ENCODE results near the gene COL23A1. TPM values are rescaled to one million over a fixed set of nuclear protein-coding genes. Genes with fewer than 3 reads are reported as not detected.
"Not testable (repeated sequence)": the region's sequence is repeated elsewhere in the genome, so short reads cannot be mapped to it uniquely, and the experiment has no call there.

Gene COL23A1
- polyA plus RNA-seq, 4 donors, result 5.8 to 13.4 (median 7.7) TPM

DNA sequence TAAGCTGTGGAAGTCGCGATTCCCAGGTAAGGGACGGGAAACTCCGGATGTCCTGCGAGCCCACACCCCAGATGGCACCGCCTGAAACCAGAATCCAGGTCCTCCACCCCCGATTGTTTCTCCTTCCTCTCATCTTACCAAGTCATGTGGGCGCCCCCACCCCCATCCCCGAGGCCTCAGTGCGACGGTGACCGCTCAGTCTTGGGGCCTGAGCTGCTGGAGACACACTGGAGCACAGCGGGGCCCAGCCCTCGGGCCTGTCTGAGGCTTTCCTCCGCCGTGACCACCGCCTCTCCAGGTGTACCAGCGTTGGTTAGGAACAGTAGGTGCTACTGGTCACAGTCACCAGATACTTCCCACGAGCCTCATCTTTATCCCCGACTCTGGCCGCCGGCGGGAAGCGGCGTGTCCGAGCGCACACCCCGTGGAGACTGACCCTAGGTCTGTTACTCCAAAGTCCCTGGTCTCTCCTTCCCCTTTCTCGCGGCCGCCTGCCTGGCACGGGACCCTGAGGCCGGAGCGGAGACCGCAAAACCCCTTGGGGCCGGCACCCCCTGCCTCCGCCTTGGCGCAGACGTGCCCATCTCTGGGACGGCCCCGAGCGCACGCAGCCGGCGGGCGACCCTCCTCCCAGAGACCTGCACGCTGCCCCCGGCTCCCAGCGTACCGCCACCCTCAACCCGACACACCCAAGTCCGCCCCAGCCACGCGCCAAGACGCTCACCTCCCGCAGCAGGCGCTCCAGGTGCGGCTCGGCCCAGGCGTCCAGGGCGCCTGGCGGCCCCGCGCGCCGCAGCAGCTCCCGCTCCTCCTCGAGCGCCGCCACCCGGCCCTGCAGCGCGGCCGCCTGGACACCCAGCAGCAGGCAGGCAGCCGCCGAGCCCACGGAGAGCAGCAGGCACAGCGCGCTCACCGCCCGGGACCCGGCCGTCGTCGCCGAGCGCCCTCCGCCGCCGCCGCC is 733 bp downstream of the COL23A1 start:
- DNase-seq (ENCODE audit: low read depth in 4 of 4, low spot score in 3 of 4), result no peak

GRCh38 chr5:178588769-178589168 is 1.4 kb downstream of the COL23A1 start:
- no peak for DNase-seq (ENCODE audit: low read depth in 4 of 4, low spot score in 3 of 4)

- no peak for DNase-seq (ENCODE audit: low read depth in 4 of 4, low spot score in 3 of 4)
Measured at GRCh38 chr5:178587763-178588611, 2.2 kb downstream of the COL23A1 start.

- no peak for DNase-seq (ENCODE audit: low read depth in 4 of 4, low spot score in 3 of 4)
Measured at GRCh38 chr5:178586396-178586795, 3.8 kb downstream of the COL23A1 start.

DNA sequence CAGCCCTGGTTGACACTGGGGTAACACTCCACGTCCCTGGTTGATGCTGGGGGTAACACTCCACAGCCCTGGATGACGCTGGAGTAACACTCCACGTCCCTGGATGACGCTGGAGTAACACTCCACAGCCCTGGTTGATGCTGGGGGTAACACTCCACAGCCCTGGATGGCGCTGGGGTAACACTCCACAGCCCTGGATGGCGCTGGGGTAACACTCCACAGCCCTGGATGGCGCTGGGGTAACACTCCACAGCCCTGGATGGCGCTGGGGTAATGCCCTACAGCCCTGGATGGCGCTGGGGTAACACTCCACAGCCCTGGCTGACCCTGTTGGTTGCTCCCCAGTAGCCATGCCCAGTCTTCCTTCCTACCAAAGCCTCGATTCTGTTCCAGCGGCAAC is 4.8 kb downstream of the COL23A1 start:
- DNase-seq (ENCODE audit: low read depth in 4 of 4, low spot score in 3 of 4), result not testable (repeated sequence)

GRCh38 chr5:178583279-178583678 is 6.9 kb downstream of the COL23A1 start:
- DNase-seq (ENCODE audit: low read depth in 4 of 4, low spot score in 3 of 4), result no peak

DNA sequence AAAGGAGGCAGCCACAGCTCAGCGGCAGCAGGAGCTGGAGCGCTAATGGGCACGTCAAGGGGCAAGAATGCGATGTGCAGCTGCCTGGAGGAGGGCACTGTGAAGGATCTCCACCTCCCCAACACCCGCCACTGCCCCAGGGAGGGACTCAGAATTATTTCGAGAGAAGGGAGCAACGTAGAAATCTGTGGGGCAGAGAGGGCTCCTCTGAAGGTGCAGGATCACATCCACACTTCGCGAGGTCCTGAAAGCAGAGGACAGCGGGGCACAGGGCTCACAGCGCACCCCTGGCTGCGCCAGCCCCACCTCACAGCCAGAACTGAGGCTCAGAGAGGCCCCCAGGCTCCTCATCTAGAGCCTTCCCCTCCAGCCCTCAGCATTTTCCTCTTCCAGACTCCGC is 7.9 kb downstream of the COL23A1 start:
- DNase-seq (ENCODE audit: low read depth in 4 of 4, low spot score in 3 of 4), result no peak

DNA sequence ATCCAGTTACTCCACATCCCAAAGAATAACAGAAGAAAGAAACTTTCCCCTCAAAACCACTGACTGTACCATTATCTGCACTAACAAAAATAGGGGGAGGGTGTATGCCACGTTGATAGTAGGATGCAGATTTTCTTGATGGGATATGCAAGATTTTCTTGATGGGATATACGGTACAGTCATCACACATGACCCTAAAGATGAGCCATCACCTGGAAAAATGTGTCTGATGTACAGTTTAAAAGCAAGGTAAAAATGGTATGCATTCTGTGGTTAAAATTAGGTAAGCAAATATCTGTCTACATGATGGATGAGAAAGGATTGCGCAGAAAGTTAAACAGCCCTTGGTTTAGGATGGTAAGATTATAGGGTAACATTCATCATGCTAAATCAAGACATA is 8.6 kb downstream of the COL23A1 start:
- DNase-seq (ENCODE audit: low read depth in 4 of 4, low spot score in 3 of 4), result no peak

DNA sequence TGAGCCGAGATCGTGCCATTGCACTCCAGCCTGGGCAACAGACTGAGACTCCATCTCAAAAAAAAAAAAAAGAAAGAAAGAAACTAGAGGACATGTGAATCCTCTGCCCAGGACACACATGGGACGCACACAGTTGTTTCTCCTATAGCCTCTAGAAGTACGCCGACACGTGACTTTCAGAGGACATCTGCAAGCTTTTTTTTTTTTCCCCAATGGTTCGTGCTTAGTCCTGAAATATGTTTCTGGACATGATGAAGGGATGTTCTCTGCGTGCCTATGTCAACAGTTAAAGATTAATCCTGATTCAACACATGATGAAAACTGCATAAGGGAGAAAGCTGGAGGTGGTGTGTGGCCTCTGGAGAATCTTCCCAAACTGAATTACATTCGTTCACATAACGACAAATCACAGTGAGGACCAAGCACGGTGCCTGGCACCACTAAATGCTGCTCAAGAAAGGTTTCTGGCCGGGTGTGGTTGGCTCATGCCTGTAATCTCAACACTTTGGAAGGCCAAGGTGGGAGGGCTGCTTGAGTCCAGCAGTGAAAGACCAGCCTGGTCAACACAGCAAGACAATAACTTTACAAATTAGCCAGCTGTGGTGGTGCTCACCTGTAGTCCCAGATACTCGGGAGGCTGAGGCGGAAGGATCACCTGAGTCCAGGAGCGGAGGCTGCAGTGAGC is 9.8 kb downstream of the COL23A1 start:
- no peak for DNase-seq (ENCODE audit: low read depth in 4 of 4, low spot score in 3 of 4)

DNA sequence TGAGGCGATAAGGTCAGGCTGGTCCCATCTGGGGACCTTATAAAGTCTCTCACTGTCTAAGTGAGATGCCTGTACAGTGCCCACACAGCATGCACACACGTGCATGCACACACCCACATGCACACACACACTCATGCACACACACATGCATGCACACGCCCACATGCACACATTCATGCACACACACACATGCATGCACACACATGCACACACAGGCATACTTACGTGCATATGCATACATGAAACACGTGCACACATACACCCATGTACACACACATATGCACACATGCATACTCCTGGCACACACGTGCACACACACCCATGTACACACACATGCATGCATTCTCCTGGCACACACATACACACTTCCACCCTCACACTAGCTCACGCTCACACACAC is 12.2 kb downstream of the COL23A1 start:
- DNase-seq (ENCODE audit: low read depth in 4 of 4, low spot score in 3 of 4), result no peak

GRCh38 chr5:178577376-178577839 is 12.8 kb downstream of the COL23A1 start:
- DNase-seq (ENCODE audit: low read depth in 4 of 4, low spot score in 3 of 4), result no peak

- DNase-seq (ENCODE audit: low read depth in 4 of 4, low spot score in 3 of 4), result no peak
Measured at GRCh38 chr5:178576591-178577351, 13.4 kb downstream of the COL23A1 start.

DNA sequence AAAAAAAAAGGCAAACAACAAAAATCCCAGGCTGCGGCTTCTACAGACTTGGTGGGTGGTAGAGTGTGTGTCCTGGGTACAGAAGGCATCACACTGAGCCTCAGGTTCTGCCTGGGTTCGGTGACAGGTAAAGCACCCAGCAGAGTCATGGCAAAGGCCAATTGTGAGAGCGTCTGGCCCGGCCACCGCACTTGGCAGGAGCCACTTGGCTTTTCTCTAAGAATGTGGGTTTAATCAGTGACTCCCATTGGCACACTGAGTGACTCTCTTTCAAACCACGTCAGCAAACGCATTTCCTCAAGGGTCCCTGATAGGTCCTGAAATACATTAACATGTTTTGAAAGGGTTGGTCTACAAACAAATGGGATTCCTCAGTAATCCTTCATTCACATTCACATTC is 17.0 kb downstream of the COL23A1 start:
- no peak for DNase-seq (ENCODE audit: low read depth in 4 of 4, low spot score in 3 of 4)

DNA sequence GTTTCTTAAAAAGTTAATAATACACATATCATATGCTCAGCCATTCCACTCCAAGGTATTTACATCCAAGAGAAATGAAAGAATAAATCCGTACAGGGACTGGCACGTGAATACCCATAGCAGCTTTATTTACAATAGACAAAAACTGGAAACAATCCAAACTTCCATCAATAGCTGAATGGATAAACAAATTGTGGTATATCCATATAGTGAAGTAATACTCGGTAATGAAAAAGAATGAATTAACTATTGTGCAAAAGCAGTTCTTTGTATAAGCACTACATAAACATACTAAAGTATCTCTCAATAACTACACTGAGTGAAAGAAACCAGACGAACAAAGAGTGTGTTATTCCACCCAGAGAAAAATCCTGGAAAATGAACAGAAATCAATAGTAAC is 17.6 kb downstream of the COL23A1 start:
- DNase-seq (ENCODE audit: low read depth in 4 of 4, low spot score in 3 of 4), result no peak

DNA sequence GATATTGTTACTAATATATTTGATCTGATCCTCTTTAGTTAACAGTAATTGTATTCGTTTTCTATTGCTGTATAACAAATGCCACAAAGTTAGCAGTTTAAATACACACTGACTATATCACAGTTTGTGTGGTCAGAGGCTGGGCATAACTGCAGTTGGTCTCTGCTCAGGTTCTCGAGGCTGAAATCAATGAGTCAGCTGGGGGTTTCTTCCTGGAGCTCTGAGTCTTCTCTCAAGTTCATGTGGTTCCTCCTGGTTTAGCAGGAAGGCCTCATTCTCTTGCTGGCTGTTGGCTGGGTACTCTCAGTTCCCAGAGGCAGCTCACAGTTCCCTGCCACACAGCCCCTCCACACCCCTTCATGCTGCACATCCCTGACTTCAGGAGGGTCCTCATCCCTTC is 20.7 kb downstream of the COL23A1 start:
- DNase-seq (ENCODE audit: low read depth in 4 of 4, low spot score in 3 of 4), result no peak

- DNase-seq (ENCODE audit: low read depth in 4 of 4, low spot score in 3 of 4), result no peak
Measured at GRCh38 chr5:178564811-178565550, 25.2 kb downstream of the COL23A1 start.

DNA sequence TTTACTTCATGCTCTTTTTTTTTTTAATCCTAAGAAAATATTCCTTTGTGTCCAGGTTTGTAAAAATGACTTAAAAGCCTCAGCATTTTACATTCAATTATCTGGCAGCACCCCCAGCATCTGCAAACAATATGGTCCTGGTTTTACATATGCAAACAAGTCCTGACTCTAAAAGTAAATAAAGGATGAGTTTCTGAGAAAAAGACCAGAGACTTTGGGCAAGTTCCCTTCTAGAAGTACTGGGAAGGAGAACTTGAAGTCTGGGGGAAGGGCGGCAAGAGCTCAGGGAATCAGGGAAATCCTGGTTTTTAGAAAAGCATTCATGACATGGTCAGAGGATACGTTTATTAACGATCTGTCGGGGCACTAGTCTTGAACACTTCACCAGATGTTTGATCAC is 25.8 kb downstream of the COL23A1 start:
- DNase-seq (ENCODE audit: low read depth in 4 of 4, low spot score in 3 of 4), result no peak

GRCh38 chr5:178563621-178564020 is 26.6 kb downstream of the COL23A1 start:
- DNase-seq (ENCODE audit: low read depth in 4 of 4, low spot score in 3 of 4), result no peak

GRCh38 chr5:178561746-178562264 is 28.4 kb downstream of the COL23A1 start:
- no peak for DNase-seq (ENCODE audit: low read depth in 4 of 4, low spot score in 3 of 4)
